ENCODE data around the gene OSBPL3. TPM values are rescaled to one million over a fixed set of nuclear protein-coding genes. Genes with fewer than 3 reads are reported as not detected.

OSBPL3 gene
- polyA plus RNA-seq, 3 donors, result 2.6 to 9.2 (median 3.7) TPM

- no peak overlapping the region for H3K4me2 ChIP-seq (replicated peaks; ENCODE audit: extremely low read depth, low read length, poor library complexity, severe bottlenecking)
- Mint-ChIP-seq H3K9me3 (peaks cover 0 to 4% (median 0%) of the 10 kb centered on the region in 7 donors), H3K27ac (no peak overlapping the region), H3K36me3 (peaks cover 0 to 7% of the 10 kb centered on the region in 2 donors), H3K4me3 (no peak overlapping the region), H3K27me3 (ENCODE audit: low read depth in 3 of 3) (peaks cover 12 to 21% (median 14%) of the 10 kb centered on the region in 3 donors), H3K4me1 (peaks cover 42% of the 10 kb centered on the region)
- peaks cover 11% of the 10 kb centered on the region for H3K79me2 ChIP-seq (ENCODE audit: insufficient read depth, low read length)
- H2AFZ ChIP-seq (ENCODE audit: insufficient read depth, low read depth, low read length, poor library complexity, severe bottlenecking), result no peak overlapping the region
- WGBS (ENCODE audit: insufficient coverage), result no CpG with 5 or more reads among the region's 2 CpGs
- no peaks in the 10 kb centered on the region for H3K9me3 ChIP-seq (replicated peaks in 1 of 2; ENCODE audit: control insufficient read depth in 1 of 2, insufficient read depth in 1 of 2, low read length in 2 of 2)
- no peaks in the 10 kb centered on the region for H3K36me3 ChIP-seq (replicated peaks in 1 of 2; ENCODE audit: control insufficient read depth in 1 of 2, insufficient read depth in 2 of 2, low read length in 2 of 2)
- no peak for DNase-seq
- no peak for TF ChIP-seq CTCF (IDR thresholded peaks at IDR 0.05)
- intact Hi-C loops (cut with micrococcal nuclease), result loop anchor here (5.0 to 10.0 kb wide), 3 partner anchors 104 to 161 kb away; no protein-coding TSS in a partner anchor
- H3K4me1 ChIP-seq (ENCODE audit: control insufficient read depth in 1 of 2, insufficient read depth in 2 of 2, low read length in 2 of 2), result peaks cover 34 to 51% of the 10 kb centered on the region in 2 donors
- H3K4me3 ChIP-seq (replicated peaks in 1 of 3; ENCODE audit: low read depth in 2 of 3, low read length in 3 of 3), result no peak overlapping the region
- no peak overlapping the region for H3K27ac ChIP-seq (ENCODE audit: low read depth in 1 of 2, low read length in 2 of 2)
- H3K9ac ChIP-seq (ENCODE audit: insufficient read depth, low read length, poor library complexity, severe bottlenecking), result no peak overlapping the region
- peaks cover 4 to 11% of the 10 kb centered on the region in 2 donors for H3K27me3 ChIP-seq (ENCODE audit: control insufficient read depth in 2 of 2, insufficient read depth in 2 of 2, low read length in 2 of 2)
- H4K20me1 ChIP-seq (ENCODE audit: insufficient read depth, low read length), result peaks cover 8% of the 10 kb centered on the region
These were observed 2.9 kb upstream of the OSBPL3 start for GRCh38 chr7:24982917-24983316.

- no peaks in the 10 kb centered on the region for H3K36me3 ChIP-seq (replicated peaks in 1 of 2; ENCODE audit: control insufficient read depth in 1 of 2, insufficient read depth in 2 of 2, low read length in 2 of 2)
- Mint-ChIP-seq H3K9me3 (peaks cover 0 to 2% (median 0%) of the 10 kb centered on the region in 7 donors), H3K4me3 (peak overlapping the region; percentile 98 to 99), H3K27ac (peak overlapping the region; percentile 58 to 97 (median 93)), H3K27me3 (ENCODE audit: low read depth in 3 of 3) (peaks cover 14 to 25% (median 14%) of the 10 kb centered on the region in 3 donors), H3K36me3 (peaks cover 0 to 9% of the 10 kb centered on the region in 2 donors), H3K4me1 (peaks cover 42% of the 10 kb centered on the region)
- H4K20me1 ChIP-seq (ENCODE audit: insufficient read depth, low read length), result peaks cover 8% of the 10 kb centered on the region
- peak overlapping the region; percentile 87 to 94 (median 93) for H3K4me3 ChIP-seq (replicated peaks in 1 of 3; ENCODE audit: low read depth in 2 of 3, low read length in 3 of 3)
- peak overlapping the region; percentile 96 for H2AFZ ChIP-seq (ENCODE audit: insufficient read depth, low read depth, low read length, poor library complexity, severe bottlenecking)
- 1% methylated on average over 49 of the region's 52 CpGs for whole genome bisulfite sequencing (ENCODE audit: insufficient coverage)
- peaks cover 14% of the 10 kb centered on the region for H3K79me2 ChIP-seq (ENCODE audit: insufficient read depth, low read length)
- peak overlapping the region; percentile 4 to 93 for H3K27ac ChIP-seq (ENCODE audit: low read depth in 1 of 2, low read length in 2 of 2)
- peak overlapping the region; percentile 83 for H3K9ac ChIP-seq (ENCODE audit: insufficient read depth, low read length, poor library complexity, severe bottlenecking)
- no peaks in the 10 kb centered on the region for H3K9me3 ChIP-seq (replicated peaks in 1 of 2; ENCODE audit: control insufficient read depth in 1 of 2, insufficient read depth in 1 of 2, low read length in 2 of 2)
- peak overlapping the region; percentile 99 for H3K4me2 ChIP-seq (replicated peaks; ENCODE audit: extremely low read depth, low read length, poor library complexity, severe bottlenecking)
- no peak for TF ChIP-seq CTCF (IDR thresholded peaks at IDR 0.05)
- peaks cover 4 to 11% of the 10 kb centered on the region in 2 donors for H3K27me3 ChIP-seq (ENCODE audit: control insufficient read depth in 2 of 2, insufficient read depth in 2 of 2, low read length in 2 of 2)
- intact Hi-C loops (cut with micrococcal nuclease), result loop anchor here (5.0 to 10.0 kb wide), 3 partner anchors 106 to 159 kb away; no protein-coding TSS in a partner anchor
- peaks cover 34 to 51% of the 10 kb centered on the region in 2 donors for H3K4me1 ChIP-seq (ENCODE audit: control insufficient read depth in 1 of 2, insufficient read depth in 2 of 2, low read length in 2 of 2)
- peak; percentile 10 to 52 (median 27) for DNase-seq
These were observed 1.4 kb upstream of the OSBPL3 start for GRCh38 chr7:24981171-24981951.
